ENCODE data around the gene LHX2.

Gene LHX2

GRCh38 chr9:124042201-124042721, 30.7 kb downstream of the LHX2 start:
- TF ChIP-seq CTCF (IDR thresholded peaks at IDR 0.05; ENCODE audit: control extremely low read depth, extremely low read depth, low read depth, missing control alignments): no peak
- CTCF ChIA-PET: interaction anchor here (1.0 to 5.6 kb wide), 8 partner anchors 12 to 687 kb away, joined by 3 to 80 read pairs (median 6); no protein-coding TSS in a partner anchor
- POLR2A ChIA-PET: no interaction called here
- DNase-seq (ENCODE audit: extremely low spot score): no peak

- POLR2A ChIA-PET: no interaction called here
- no peak for DNase-seq (ENCODE audit: extremely low spot score)
- CTCF ChIA-PET: no interaction called here
- no peak for TF ChIP-seq CTCF (IDR thresholded peaks at IDR 0.05; ENCODE audit: control extremely low read depth, extremely low read depth, low read depth, missing control alignments)
Measured at GRCh38 chr9:124044448-124044847, 32.9 kb downstream of the LHX2 start.

GRCh38 chr9:124045076-124045829, 33.7 kb downstream of the LHX2 start:
- ChIA-PET CTCF (interaction anchor here (0.6 kb wide), 1 partner anchor 345 kb away, joined by 3 read pairs; no protein-coding TSS in a partner anchor), POLR2A (no interaction called here)
- no peak for TF ChIP-seq CTCF (IDR thresholded peaks at IDR 0.05; ENCODE audit: control extremely low read depth, extremely low read depth, low read depth, missing control alignments)

GRCh38 chr9:124045830-124046177, 34.2 kb downstream of the LHX2 start:
- POLR2A ChIA-PET: no interaction called here
- CTCF ChIA-PET: no interaction called here
- no peak for DNase-seq (ENCODE audit: extremely low spot score)
- TF ChIP-seq CTCF (IDR thresholded peaks at IDR 0.05; ENCODE audit: control extremely low read depth, extremely low read depth, low read depth, missing control alignments): no peak

More at GRCh38 chr9:124045076-124045829, 33.7 kb downstream of the LHX2 start:
- no peak for DNase-seq (ENCODE audit: extremely low spot score)

- ChIA-PET CTCF (no interaction called here), POLR2A (no interaction called here)
- TF ChIP-seq CTCF (IDR thresholded peaks at IDR 0.05; ENCODE audit: control extremely low read depth, extremely low read depth, low read depth, missing control alignments): no peak
Measured at GRCh38 chr9:124046189-124046588, 34.6 kb downstream of the LHX2 start.

GRCh38 chr9:124047251-124047672, 35.7 kb downstream of the LHX2 start:
- CTCF ChIA-PET: no interaction called here
- DNase-seq (ENCODE audit: extremely low spot score): no peak
- POLR2A ChIA-PET: no interaction called here
- no peak for TF ChIP-seq CTCF (IDR thresholded peaks at IDR 0.05; ENCODE audit: control extremely low read depth, extremely low read depth, low read depth, missing control alignments)

More at GRCh38 chr9:124046189-124046588, 34.6 kb downstream of the LHX2 start:
- DNase-seq (ENCODE audit: extremely low spot score): no peak
